Measurements from ENCODE around the gene MLEC. TPM values are rescaled to one million over a fixed set of nuclear protein-coding genes. Genes with fewer than 3 reads are reported as not detected.

Gene MLEC
- total RNA-seq, 1 donor from 2014 or later, result 47.5 TPM

DNA sequence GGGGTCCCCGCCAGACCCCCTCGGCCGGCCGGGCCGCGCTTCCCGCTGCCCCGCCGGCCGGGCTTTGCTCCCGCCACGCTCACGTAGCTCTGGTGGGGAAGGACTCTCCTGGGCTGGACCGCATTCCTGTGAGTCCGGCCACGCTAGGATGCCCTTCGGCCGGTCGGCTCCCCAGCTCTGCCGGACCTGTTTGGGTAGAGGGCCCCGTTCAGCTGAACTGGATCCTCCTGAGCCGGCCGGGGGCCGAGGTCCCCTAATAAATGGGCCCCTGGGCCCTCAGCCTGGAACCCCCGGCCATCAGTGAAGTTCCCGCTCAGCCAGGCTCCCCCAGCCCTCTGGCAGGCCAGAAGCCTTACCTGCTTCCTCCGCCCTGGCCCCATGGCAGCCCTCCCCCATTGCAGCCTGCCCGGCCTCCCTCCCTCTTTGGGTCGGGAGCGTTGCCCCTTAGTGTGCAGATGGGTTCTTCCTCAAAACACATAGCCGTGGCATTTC lies 23.9 kb downstream of the MLEC start:
- TF ChIP-seq, protein P1, sequence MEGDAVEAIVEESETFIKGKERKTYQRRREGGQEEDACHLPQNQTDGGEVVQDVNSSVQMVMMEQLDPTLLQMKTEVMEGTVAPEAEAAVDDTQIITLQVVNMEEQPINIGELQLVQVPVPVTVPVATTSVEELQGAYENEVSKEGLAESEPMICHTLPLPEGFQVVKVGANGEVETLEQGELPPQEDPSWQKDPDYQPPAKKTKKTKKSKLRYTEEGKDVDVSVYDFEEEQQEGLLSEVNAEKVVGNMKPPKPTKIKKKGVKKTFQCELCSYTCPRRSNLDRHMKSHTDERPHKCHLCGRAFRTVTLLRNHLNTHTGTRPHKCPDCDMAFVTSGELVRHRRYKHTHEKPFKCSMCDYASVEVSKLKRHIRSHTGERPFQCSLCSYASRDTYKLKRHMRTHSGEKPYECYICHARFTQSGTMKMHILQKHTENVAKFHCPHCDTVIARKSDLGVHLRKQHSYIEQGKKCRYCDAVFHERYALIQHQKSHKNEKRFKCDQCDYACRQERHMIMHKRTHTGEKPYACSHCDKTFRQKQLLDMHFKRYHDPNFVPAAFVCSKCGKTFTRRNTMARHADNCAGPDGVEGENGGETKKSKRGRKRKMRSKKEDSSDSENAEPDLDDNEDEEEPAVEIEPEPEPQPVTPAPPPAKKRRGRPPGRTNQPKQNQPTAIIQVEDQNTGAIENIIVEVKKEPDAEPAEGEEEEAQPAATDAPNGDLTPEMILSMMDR (IDR thresholded peaks at IDR 0.05), result peak in 1 of 3 experiments; percentile 5
- DNase-seq (ENCODE audit: low spot score in 2 of 2), result no peak
- Histone ChIP-seq H3K4me1 (peaks cover 0 to 9% of the 10 kb centered on the region in 2 donors), H3K27ac (peak overlapping the region; percentile 72 to 86), H3K4me3 (peak overlapping the region; percentile 72 to 82), H3K9me3 (no peaks in the 10 kb centered on the region), H3K27me3 (no peaks in the 10 kb centered on the region), H3K36me3 (peaks cover 6 to 17% of the 10 kb centered on the region in 2 donors)
- intact Hi-C loops (cut with DNase I), result loop anchor here (1.0 kb wide), 2 partner anchors 24 to 64 kb away; partner anchors contain the start of gene MLEC

DNA sequence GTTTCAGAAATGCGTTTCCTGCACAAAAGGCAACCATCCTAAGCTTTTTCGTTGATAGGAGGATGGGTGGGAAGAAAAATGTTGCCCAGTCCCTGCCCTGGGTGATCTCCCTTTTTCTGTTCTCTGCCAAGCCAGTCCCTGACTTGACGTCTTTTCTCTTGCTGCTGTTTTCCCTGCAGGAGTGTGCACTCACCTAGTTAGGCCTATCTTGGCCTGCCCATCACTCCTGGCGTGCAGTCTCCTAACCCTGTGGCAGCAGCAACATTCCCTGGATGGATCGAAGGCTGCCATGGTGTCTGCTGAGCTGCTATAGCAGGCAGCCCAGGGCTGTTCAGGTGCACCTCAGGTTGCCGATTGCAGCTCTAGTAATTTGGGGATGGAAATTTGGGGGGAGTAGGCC lies 24.5 kb downstream of the MLEC start:
- Histone ChIP-seq H3K4me1 (peaks cover 0 to 9% of the 10 kb centered on the region in 2 donors), H3K27me3 (no peaks in the 10 kb centered on the region), H3K4me3 (peak overlapping the region; percentile 72 to 82), H3K27ac (peak overlapping the region; percentile 72 to 86), H3K36me3 (peaks cover 10 to 22% of the 10 kb centered on the region in 2 donors), H3K9me3 (no peaks in the 10 kb centered on the region)
- no peak for DNase-seq (ENCODE audit: low spot score in 2 of 2)
- intact Hi-C loops (cut with DNase I), result no loop called here
- TF ChIP-seq, protein P1 (IDR thresholded peaks at IDR 0.05), result no peak

- no peaks in the 10 kb centered on the region for H3K9me3 ChIP-seq
- DNase-seq (ENCODE audit: low spot score in 2 of 2), result no peak
- H3K36me3 ChIP-seq, result peaks cover 22 to 34% of the 10 kb centered on the region in 2 donors
- H3K27me3 ChIP-seq, result no peaks in the 10 kb centered on the region
- intact Hi-C loops (cut with DNase I), result loop anchor here (1.0 kb wide), 1 partner anchor 129 kb away; no protein-coding TSS in a partner anchor
- TF ChIP-seq, protein P1 (IDR thresholded peaks at IDR 0.05), result no peak
- no peak overlapping the region for H3K4me3 ChIP-seq
- H3K4me1 ChIP-seq, result peaks cover 0 to 9% of the 10 kb centered on the region in 2 donors
- H3K27ac ChIP-seq, result no peak overlapping the region
These were observed 25.7 kb downstream of the MLEC start for GRCh38 chr12:120712610-120713009.

DNA sequence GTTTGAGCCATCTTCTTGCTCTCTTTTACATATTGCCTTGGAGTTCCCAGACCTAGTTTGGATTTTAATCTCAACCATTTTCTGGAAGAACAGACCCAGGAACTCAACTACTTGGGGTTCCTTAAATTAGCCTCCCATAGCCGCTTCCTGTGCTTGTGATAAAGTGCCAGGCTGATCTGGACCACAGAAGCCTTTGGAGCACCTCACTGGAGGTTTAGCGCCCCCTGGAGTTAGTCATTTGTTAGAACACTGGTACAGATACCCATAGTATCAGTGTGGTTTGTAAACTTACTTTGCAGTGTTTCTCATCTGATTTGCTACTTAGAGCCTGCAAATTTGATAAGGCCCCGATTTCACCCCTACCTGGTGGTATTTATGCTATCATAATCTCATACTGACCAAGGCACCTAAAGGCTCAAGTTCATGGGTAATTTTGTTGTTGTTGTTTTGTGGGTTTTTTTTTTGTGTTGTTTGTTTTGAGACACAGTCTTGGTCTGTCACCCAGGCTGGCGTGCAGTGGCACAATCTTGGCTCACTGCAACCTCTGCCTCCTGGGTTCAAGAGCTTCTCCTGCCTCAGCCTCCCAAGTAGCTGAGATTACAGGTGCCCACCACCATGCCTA lies 27.0 kb downstream of the MLEC start:
- Histone ChIP-seq H3K27ac (no peak overlapping the region), H3K4me1 (peaks cover 0 to 9% of the 10 kb centered on the region in 2 donors), H3K36me3 (peaks cover 35 to 48% of the 10 kb centered on the region in 2 donors), H3K27me3 (no peaks in the 10 kb centered on the region), H3K9me3 (no peaks in the 10 kb centered on the region), H3K4me3 (no peak overlapping the region)
- TF ChIP-seq, protein P1 (IDR thresholded peaks at IDR 0.05), result peak; percentile 82 to 87 (median 86)
- peak in 1 of 2 donors; percentile 80 for DNase-seq (ENCODE audit: low spot score in 2 of 2)
- intact Hi-C loops (cut with DNase I), result loop anchor here (1.0 kb wide), 3 partner anchors 27 to 131 kb away; partner anchors contain the start of gene MLEC

DNA sequence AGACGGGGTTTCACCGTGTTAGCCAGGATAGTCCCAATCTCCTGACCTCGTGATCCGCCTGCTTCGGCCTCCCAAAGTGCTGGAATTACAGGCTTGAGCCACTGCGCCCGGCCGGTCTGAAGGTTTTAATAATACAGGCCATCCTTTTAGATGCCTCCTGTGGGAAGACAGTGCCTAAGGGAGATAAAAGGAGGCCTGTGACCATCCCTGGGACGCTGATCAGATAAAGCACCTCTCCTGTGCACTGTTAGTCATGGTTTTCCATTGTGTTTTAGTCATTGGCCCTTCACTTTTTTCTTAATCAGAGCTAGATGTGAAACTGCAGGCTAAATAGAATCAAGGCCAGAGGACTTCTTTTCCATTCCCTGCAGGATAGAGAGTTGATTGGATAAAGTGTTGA lies 31.1 kb downstream of the MLEC start:
- peaks cover 68 to 88% of the 10 kb centered on the region in 2 donors for H3K36me3 ChIP-seq
- DNase-seq (ENCODE audit: low spot score in 2 of 2), result no peak

More for the DNA sequence above, 31.1 kb downstream of the MLEC start:
- H3K27me3 ChIP-seq, result no peaks in the 10 kb centered on the region
- TF ChIP-seq, protein P1 (IDR thresholded peaks at IDR 0.05), result no peak
- no peaks in the 10 kb centered on the region for H3K4me1 ChIP-seq
- H3K9me3 ChIP-seq, result no peaks in the 10 kb centered on the region
- intact Hi-C loops (cut with DNase I), result no loop called here
- H3K27ac ChIP-seq, result no peak overlapping the region
- no peak overlapping the region for H3K4me3 ChIP-seq

Data from ascending aorta (tissue), 2 donors.